ENCODE data around the gene EDC4. TPM values are rescaled to one million over a fixed set of nuclear protein-coding genes. Genes with fewer than 3 reads are reported as not detected.
"Not testable (repeated sequence)": the region's sequence is repeated elsewhere in the genome, so short reads cannot be mapped to it uniquely, and the experiment has no call there.

The EDC4 gene, protein sequence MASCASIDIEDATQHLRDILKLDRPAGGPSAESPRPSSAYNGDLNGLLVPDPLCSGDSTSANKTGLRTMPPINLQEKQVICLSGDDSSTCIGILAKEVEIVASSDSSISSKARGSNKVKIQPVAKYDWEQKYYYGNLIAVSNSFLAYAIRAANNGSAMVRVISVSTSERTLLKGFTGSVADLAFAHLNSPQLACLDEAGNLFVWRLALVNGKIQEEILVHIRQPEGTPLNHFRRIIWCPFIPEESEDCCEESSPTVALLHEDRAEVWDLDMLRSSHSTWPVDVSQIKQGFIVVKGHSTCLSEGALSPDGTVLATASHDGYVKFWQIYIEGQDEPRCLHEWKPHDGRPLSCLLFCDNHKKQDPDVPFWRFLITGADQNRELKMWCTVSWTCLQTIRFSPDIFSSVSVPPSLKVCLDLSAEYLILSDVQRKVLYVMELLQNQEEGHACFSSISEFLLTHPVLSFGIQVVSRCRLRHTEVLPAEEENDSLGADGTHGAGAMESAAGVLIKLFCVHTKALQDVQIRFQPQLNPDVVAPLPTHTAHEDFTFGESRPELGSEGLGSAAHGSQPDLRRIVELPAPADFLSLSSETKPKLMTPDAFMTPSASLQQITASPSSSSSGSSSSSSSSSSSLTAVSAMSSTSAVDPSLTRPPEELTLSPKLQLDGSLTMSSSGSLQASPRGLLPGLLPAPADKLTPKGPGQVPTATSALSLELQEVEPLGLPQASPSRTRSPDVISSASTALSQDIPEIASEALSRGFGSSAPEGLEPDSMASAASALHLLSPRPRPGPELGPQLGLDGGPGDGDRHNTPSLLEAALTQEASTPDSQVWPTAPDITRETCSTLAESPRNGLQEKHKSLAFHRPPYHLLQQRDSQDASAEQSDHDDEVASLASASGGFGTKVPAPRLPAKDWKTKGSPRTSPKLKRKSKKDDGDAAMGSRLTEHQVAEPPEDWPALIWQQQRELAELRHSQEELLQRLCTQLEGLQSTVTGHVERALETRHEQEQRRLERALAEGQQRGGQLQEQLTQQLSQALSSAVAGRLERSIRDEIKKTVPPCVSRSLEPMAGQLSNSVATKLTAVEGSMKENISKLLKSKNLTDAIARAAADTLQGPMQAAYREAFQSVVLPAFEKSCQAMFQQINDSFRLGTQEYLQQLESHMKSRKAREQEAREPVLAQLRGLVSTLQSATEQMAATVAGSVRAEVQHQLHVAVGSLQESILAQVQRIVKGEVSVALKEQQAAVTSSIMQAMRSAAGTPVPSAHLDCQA (N-terminal part only)
- 41.3 TPM for total RNA-seq
- long read RNA-seq, partial matches to known transcripts: 25 of 31 reads
- long read RNA-seq, other reads (novel, unspliced or antisense): 6 of 31 reads

DNA sequence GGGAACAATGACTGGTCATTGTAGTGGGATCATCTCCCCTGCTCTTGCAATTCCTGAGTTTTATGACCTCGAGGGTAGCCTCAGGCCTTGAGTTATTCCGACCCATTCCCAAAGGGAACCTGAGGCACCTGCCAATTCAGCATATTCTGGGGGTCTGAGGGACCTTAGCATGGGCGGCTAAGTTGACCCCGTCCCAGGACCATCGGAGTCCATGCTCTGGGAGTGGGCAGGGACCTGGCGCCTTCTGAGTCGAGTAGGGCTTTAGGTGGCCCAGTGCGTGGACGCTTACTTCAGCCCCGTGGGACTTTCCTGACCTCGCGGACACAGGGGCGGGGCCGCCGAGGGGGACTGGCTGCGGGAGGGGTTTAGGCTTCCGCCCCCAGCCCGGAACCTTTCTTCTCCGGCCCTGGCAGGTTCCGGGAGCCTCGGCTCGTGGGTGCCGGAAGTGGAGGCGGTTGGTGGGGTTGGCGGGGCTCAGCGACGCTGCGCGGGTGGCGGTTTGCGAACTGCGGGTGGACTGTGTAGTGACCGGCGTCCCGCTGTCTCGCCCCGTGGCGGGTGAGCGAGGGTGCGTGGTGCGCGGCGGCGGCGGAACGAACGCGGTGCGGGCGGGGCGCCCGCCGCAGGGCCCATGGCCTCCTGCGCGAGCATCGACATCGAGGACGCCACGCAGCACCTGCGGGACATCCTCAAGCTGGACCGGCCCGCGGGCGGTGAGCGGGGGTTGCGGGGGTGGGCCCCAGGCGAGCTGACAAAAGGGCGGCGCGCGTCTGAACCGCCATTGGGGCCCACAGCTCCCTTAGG, at the start of gene EDC4:
EDC4 (plus strand) TSS at position 422 of the 804 bp plus-strand sequence; CDS start at position 632, 210 bp downstream.
- DNase-seq (ENCODE audit: low spot score): peak; percentile 97

GRCh38 chr16:67825119-67825518, 47.7 kb upstream of the EDC4 start:
- no peak for DNase-seq (ENCODE audit: low spot score)

DNA sequence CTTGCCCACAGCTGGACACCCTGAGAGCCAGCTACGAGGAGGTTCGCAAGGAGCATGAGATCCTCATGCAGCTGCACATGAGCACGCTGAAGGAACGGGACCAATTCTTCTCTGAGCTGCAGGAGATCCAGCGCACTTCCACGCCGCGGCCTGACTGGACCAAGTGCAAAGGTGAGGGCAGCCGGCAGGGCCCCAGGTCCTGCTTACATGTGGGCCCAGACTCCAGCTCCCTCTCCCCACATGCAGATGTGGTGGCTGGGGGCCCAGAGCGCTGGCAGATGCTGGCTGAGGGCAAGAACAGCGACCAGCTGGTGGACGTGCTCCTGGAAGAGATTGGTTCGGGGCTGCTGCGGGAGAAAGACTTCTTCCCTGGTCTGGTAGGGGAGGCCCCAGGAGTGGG, 46.9 kb upstream of the EDC4 start:
- no peak for DNase-seq (ENCODE audit: low spot score)

- no peak for DNase-seq (ENCODE audit: low spot score)
Observed at GRCh38 chr16:67828651-67829050, 44.2 kb upstream of the EDC4 start.

DNA sequence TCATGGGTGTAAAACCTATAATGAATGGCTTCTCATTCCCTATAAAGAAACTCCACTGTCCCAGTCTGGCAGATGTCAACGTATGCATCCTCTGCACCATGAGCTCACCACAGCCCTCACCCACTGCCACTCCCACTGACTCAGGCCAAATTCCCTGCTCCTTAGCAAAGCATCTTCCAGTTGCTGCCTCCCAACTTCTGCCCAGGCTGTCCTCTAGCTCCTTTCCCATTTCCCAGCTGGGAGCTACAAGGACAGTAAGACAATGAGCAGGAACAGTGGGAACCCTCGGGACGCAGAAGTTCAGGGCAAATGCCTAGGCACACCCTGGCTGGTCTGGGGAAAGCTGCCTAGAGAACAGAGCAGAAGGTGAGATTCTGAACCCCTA, 39.8 kb upstream of the EDC4 start:
- DNase-seq (ENCODE audit: low spot score): no peak

DNA sequence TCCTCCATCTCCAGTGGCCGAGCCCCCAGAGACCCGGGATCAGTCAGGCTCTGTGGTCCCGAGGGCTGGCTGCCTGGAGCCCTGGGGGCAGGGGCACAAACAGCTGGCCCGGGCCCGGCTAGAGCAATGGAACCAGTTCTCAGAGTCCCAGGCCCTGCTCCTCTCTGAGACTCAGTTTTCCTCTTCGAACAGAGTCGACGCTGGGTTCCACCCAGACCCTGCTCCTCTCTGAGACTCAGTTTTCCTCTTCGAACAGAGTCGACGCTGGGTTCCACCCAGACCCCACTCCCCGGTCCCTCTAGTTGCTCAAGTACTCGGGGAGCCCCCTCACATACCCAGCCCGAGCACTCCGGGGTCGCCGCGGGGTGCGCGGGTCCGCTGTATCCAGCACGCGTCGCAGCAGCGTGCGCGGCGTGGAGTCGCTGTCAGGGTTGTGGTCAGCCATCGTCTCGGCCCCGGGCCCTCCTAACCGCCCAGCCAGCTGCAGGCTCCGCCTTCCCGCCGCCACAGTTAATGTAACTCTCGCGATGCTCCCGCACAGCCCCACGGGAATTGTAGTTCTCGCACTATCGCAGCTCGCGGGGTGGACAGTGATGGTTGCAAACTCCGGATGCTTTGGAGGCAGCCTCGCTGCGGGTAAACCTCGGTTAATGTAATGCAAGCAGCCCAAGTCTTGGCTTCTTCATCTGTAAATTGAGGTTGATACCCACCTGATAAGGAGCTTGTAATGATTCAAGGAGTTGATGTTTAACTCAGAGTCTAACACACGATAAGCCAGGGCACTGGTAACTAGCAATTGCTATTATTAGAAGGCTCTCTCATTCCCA, 39.2 kb upstream of the EDC4 start:
- peak; percentile 98 for DNase-seq (ENCODE audit: low spot score)

- DNase-seq (ENCODE audit: low spot score): no peak
Observed at GRCh38 chr16:67834242-67834614, 38.6 kb upstream of the EDC4 start.

DNA sequence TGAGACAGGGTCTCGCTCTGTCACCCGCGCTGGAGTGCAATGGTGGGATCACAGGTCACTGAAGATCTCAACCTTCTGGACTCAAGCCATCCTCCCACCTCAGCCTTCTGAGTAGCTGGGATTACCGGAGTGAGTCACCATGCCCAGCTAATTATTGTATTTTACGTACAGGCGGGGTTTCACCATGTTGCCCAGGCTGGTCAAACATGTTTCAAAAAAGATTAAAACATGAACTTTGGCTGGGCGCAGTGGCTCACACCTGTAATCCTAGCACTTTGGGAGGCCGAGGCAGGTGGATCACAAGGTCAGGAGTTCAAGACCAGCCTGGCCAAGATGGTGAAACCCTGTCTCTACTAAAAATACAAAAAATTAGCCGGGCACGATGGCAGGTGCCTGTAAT, 35.7 kb upstream of the EDC4 start:
- DNase-seq (ENCODE audit: low spot score): not testable (repeated sequence)

DNA sequence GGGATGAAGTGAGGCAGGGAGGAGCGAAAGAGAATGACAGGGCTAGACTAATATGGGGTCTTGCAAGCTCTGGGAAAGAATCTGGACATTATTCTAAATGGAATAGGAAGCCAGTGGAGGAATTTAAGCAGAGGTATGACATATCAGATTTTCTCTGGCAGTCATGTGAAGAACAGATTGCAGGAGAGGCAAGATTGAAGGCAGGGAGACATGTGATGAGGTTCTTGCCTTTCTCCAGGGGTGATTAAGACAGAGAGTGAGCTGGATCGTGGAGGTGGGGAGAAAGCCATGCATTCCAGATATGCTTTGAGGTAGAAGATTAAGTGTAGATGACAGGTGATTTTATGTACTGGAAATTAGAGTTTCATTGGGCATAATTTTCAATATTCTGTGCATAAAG, 35.0 kb upstream of the EDC4 start:
- DNase-seq (ENCODE audit: low spot score): no peak

DNA sequence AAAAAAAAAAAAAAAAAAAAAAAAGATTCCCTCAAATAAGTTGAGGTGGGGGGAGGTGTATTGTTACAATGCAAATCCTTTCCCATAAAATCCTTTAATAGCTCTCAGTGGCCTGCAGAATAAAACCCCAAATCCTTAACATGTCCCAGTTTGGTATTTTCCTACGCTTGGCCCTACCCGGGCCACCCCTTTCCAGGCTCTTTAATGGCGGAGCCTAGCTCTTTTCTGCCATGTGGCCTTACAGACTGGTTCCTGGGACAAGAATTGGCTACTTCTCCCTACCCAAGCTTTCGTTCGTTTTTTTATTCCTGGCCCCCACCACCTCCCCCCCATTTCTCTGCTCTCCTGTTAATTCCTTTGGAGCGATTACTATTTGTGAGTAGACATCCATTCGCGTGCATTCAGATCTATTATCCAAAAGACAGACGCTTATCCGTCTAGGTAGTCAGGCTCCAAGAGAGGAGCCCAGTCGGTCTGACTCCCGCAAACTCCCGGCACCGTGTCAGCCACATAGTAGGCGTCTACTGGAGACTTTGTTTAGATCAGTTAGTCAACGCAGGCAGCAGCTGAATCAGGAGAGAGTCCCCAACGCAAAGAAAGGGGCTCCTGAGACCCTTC, 31.5 kb upstream of the EDC4 start:
- no peak for DNase-seq (ENCODE audit: low spot score)

- peak; percentile 96 for DNase-seq (ENCODE audit: low spot score)
Observed at GRCh38 chr16:67841816-67842508, 30.9 kb upstream of the EDC4 start, which contains the start of gene THAP11. Gene THAP11, plus strand, starts transcription at chr16:67842320. Its CDS starts 235 bp downstream, at chr16:67842555.

DNA sequence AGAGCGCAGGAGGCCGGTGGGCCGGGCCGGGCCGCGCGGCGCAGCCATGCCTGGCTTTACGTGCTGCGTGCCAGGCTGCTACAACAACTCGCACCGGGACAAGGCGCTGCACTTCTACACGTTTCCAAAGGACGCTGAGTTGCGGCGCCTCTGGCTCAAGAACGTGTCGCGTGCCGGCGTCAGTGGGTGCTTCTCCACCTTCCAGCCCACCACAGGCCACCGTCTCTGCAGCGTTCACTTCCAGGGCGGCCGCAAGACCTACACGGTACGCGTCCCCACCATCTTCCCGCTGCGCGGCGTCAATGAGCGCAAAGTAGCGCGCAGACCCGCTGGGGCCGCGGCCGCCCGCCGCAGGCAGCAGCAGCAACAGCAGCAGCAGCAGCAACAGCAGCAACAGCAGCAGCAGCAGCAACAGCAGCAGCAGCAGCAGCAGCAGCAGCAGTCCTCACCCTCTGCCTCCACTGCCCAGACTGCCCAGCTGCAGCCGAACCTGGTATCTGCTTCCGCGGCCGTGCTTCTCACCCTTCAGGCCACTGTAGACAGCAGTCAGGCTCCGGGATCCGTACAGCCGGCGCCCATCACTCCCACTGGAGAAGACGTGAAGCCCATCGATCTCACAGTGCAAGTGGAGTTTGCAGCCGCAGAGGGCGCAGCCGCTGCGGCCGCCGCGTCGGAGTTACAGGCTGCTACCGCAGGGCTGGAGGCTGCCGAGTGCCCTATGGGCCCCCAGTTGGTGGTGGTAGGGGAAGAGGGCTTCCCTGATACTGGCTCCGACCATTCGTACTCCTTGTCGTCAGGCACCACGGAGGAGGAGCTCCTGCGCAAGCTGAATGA, 30.1 kb upstream of the EDC4 start:
- no peak for DNase-seq (ENCODE audit: low spot score)

GRCh38 chr16:67843343-67843765, 29.5 kb upstream of the EDC4 start:
- no peak for DNase-seq (ENCODE audit: low spot score)

- no peak for DNase-seq (ENCODE audit: low spot score)
Observed at GRCh38 chr16:67844497-67844896, 28.4 kb upstream of the EDC4 start.

GRCh38 chr16:67845291-67846062, 27.4 kb upstream of the EDC4 start:
- DNase-seq (ENCODE audit: low spot score): no peak

GRCh38 chr16:67846063-67846319, 26.9 kb upstream of the EDC4 start:
- DNase-seq (ENCODE audit: low spot score): no peak

Measured in mesenteric fat pad (tissue), 1 donor.